HepG2 (cell line): ENCODE results near the gene DDX17. TPM values are rescaled to one million over a fixed set of nuclear protein-coding genes. Genes with fewer than 3 reads are reported as not detected.

ENCODE experiments used
- ATAC-seq: fragments of 200-7000 bp; cut with Tn5 transposase; 3 replicates; pipeline ENCODE4 v1.9.1; 2020; ENCODE audit warnings: mild to moderate bottlenecking, moderate library complexity
- BruUV-seq: library from RNA; stranded (reverse); fragments of 400-500 nt; replicated peaks from 2 replicates; lab custom pipeline; 2021; lab: Mats Ljungman, UMichigan
- CTCF ChIA-PET: fragments of 300-600 bp; formaldehyde crosslinking; extraction: SDS; loops from one replicate; lab custom pipeline; 2021; ENCODE audit warnings: low total read pairs, inconsistent platforms, low intra/inter-chr PET ratio; lab: Yijun Ruan, JAX
- POLR2A ChIA-PET: fragments of 350-600 bp; sonication (Branson Sonifier 250); formaldehyde crosslinking; loops from one replicate; lab custom pipeline; 2020; ENCODE audit warnings: antibody characterized with exemption, inconsistent platforms; lab: Yijun Ruan, JAX
- DNase-seq: peaks from one replicate; pipeline ENCODE4 v3.0.0-alpha.2; 2015; ENCODE audit warnings: low spot score
- FAIRE-seq: peaks from 3 replicates; lab custom pipeline; 2011; peaks lifted over from hg19 to GRCh38; lab: Jason Lieb, UNC
- H2AFZ ChIP-seq: one replicate; pipeline ENCODE4 v1.6.1; 2011; ENCODE audit warnings: low read length, inconsistent platforms
- H3K27ac ChIP-seq: fragments of 300-600 bp; 3 replicates; pipeline ENCODE4 v1.8.0; 2011; ENCODE audit warnings: mixed run types, mild to moderate bottlenecking, mixed read lengths, low read length, inconsistent platforms; ENCODE audit not compliant: insufficient read depth; ENCODE audit errors: extremely low read length
- H3K27me3 ChIP-seq, 2 experiments: fragments of 200-600 bp in 1 of 2; 2 replicates in 1 of 2; 3 replicates in 1 of 2; pipeline versions ENCODE4 v1.6.0 to v1.8.0; 2011; ENCODE audit warnings: low read length in 2 of 2, mild to moderate bottlenecking in 2 of 2, moderate library complexity in 2 of 2, inconsistent platforms in 1 of 2; ENCODE audit not compliant: insufficient read depth in 2 of 2, control insufficient read depth in 1 of 2
- H3K36me3 ChIP-seq, 2 experiments: fragments of 200-600 bp in 1 of 2; replicated peaks in 1 of 2; 2 replicates in 1 of 2; 3 replicates in 1 of 2; pipeline versions ENCODE4 v1.5.1 to v1.8.0; 2011; ENCODE audit warnings: low read length in 2 of 2, inconsistent platforms in 1 of 2; ENCODE audit not compliant: insufficient read depth in 2 of 2, control insufficient read depth in 1 of 2
- H3K4me1 ChIP-seq: 2 replicates; pipeline ENCODE4 v1.5.1; 2012; ENCODE audit warnings: low read length, inconsistent platforms; ENCODE audit not compliant: insufficient read depth
- H3K4me2 ChIP-seq: 2 replicates; pipeline ENCODE4 v1.6.0; 2011; ENCODE audit warnings: low read depth, low read length, inconsistent platforms
- H3K4me3 ChIP-seq, 3 experiments: fragments of 200-600 bp in 1 of 3; sonication (generic), shearing (Covaris generic) in 1 of 3; replicated peaks in 1 of 3; 2 replicates each; pipeline ENCODE4 v1.5.1; 2011 to 2016; ENCODE audit warnings: low read length in 3 of 3, inconsistent platforms in 2 of 3, low read depth in 2 of 3, mild to moderate bottlenecking in 2 of 3, control low read depth in 1 of 3, mixed read lengths in 1 of 3; ENCODE audit not compliant: insufficient read depth in 1 of 3
- H3K79me2 ChIP-seq: one replicate; pipeline ENCODE4 v1.6.1; 2011; ENCODE audit warnings: low read length, inconsistent platforms; ENCODE audit not compliant: insufficient read depth
- H3K9ac ChIP-seq: 2 replicates; pipeline ENCODE4 v1.6.0; 2011; ENCODE audit warnings: mild to moderate bottlenecking, low read depth, low read length, inconsistent platforms; ENCODE audit not compliant: insufficient read depth
- H3K9me3 ChIP-seq: 2 replicates; pipeline ENCODE4 v1.5.1; 2012; ENCODE audit warnings: mild to moderate bottlenecking, low read length
- H4K20me1 ChIP-seq: 2 replicates; pipeline ENCODE4 v1.6.0; 2011; ENCODE audit warnings: inconsistent platforms, mild to moderate bottlenecking, low read length, moderate library complexity; ENCODE audit not compliant: insufficient read depth
- HOXA5 ChIP-seq: sonication (generic); formaldehyde crosslinking; IDR thresholded peaks from 2 replicates; pipeline ENCODE4 v1.4.0; 2020; ENCODE audit warnings: missing genetic modification reagents
- IRX3 ChIP-seq: sonication (generic); formaldehyde crosslinking; IDR thresholded peaks from 2 replicates; pipeline ENCODE4 v1.8.1; 2023; ENCODE audit warnings: mild to moderate bottlenecking, low read depth, missing genetic modification reagents, borderline replicate concordance
- RFXAP ChIP-seq: sonication (generic); formaldehyde crosslinking; IDR thresholded peaks from 2 replicates; pipeline ENCODE4 v1.4.0; 2020; ENCODE audit warnings: missing genetic modification reagents, borderline replicate concordance
- RXRA ChIP-seq: sonication (generic); formaldehyde crosslinking; IDR thresholded peaks from 2 replicates; pipeline ENCODE4 v1.5.1; 2020; ENCODE audit warnings: missing genetic modification reagents
- RXRB ChIP-seq: IDR thresholded peaks from 2 replicates; pipeline ENCODE4 v1.6.1; 2016; ENCODE audit warnings: borderline replicate concordance, missing genetic modification reagents, missing compliant biosample characterization
- SOX6 ChIP-seq, 2 experiments: fragments of 450-650 bp in 1 of 2; sonication (generic) in 1 of 2; formaldehyde crosslinking in 1 of 2; IDR thresholded peaks; 2 replicates each; pipeline versions ENCODE4 v1.4.0 to v1.6.1; 2017 to 2020; ENCODE audit warnings: antibody characterized with exemption in 1 of 2, mild to moderate bottlenecking in 1 of 2, missing genetic modification reagents in 1 of 2
- ZNF629 ChIP-seq: sonication (generic); formaldehyde crosslinking; conservative IDR thresholded peaks from 2 replicates; pipeline ENCODE4 v1.5.0; 2020; ENCODE audit warnings: missing genetic modification reagents
- ZSCAN20 ChIP-seq: sonication (generic); formaldehyde crosslinking; IDR thresholded peaks from 2 replicates; pipeline ENCODE4 v1.4.0; 2020; ENCODE audit warnings: missing genetic modification reagents, mild to moderate bottlenecking, borderline replicate concordance
- WGBS: methylation state at CpG from one replicate; pipeline ENCODE4 v1.1.6; 2017; ENCODE audit warnings: low lambda C conversion rate; 5-methylcytosine and 5-hydroxymethylcytosine counted together
- in situ Hi-C: cut with HindIII; loops from 2 replicates; pipeline ENCODE4 v1.10.0; 2017; ENCODE audit warnings: low pct_unique_long_range_greater_than_20kb; ENCODE audit not compliant: extremely low pct_ligation_motif_present
- intact Hi-C: fragments of 100-400 bp; cut with micrococcal nuclease; formaldehyde crosslinking; loops from one replicate; pipeline ENCODE4 v1.10.0; 2022; ENCODE audit not compliant: unreplicated experiment
- polyA plus RNA-seq, 8 experiments: library from polyadenylated mRNA; depleted of rRNA in 3 of 8; stranded (reverse) in 7 of 8; unstranded in 1 of 8; fragments of >200 nt; fragmentation: Illumina TruSeq in 4 of 8; extraction: Trizol in 4 of 8; gene quantifications; 2 replicates each; pipeline versions ENCODE4 v1.2.1 to v1.2.3, GENCODE V29; 2011 to 2016; ENCODE audit warnings: low read depth in 4 of 8, missing spikeins in 1 of 8, mixed read lengths in 1 of 8; ENCODE audit not compliant: insufficient read depth in 1 of 8
- total RNA-seq, 5 experiments: library from RNA; depleted of rRNA; stranded (reverse); fragments of >200 nt; fragmentation: Illumina TruSeq; extraction: Trizol; gene quantifications; 2 replicates each; pipeline ENCODE4 v1.2.3, GENCODE V29; 2016; ENCODE audit warnings: low read depth in 1 of 5
- TF ChIP-seq, protein P1 (sequence below): sonication (generic); formaldehyde crosslinking; IDR thresholded peaks from 2 replicates; pipeline ENCODE4 v1.4.0; 2020; ENCODE audit warnings: low read depth, mild to moderate bottlenecking, missing genetic modification reagents

Gene DDX17
- total and polyA plus RNA-seq, 2 of the 13 experiments (the other 11 are each of a cell fraction or from before 2014, with no cell fraction given): 238 to 344 TPM

DNA sequence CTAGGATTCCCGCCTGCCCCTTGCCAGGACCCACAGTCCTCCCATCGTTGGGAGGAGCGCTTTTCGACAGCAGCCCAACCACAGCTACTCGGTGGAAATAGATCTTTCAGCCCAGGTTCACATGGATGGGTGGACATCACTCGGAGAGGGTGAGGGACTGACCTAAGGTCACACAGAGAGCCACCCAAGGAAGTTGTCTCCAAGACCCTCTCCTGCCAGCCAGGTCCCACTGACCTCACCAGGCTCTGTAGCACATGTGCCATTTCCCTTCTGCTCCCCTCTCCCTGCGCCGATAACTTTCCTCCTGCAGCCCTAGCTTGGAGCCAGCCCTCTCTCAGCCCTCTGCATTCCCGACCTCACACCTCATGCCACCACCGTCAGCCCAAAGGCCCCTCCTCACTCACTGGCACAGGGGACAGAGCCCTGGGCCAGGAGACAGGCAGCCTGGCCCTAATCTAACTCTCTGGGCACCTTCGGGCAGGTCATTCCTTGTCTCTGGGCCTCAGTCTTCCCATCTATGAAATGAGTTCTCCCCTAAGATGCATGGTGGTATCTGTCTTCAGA lies 55.8 kb downstream of the DDX17 start:
- TF ChIP-seq, protein P1, sequence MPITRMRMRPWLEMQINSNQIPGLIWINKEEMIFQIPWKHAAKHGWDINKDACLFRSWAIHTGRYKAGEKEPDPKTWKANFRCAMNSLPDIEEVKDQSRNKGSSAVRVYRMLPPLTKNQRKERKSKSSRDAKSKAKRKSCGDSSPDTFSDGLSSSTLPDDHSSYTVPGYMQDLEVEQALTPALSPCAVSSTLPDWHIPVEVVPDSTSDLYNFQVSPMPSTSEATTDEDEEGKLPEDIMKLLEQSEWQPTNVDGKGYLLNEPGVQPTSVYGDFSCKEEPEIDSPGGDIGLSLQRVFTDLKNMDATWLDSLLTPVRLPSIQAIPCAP (CRISPR knock-in tag): no peak
- peak; percentile 37; the same call in 1 of the 2 replicates for TF ChIP-seq ZNF629
- peaks cover 6% of the 10 kb centered on the region; the same call in 1 of the 2 replicates for H3K4me1 ChIP-seq
- FAIRE-seq (no peak), ATAC-seq (no peak), DNase-seq (no peak)
- in situ Hi-C loops (no loop called here), intact Hi-C loops (no loop called here)
- no TSS peak for BruUV-seq
- 27% methylated on average over 5 of the region's 11 CpGs for WGBS
- H3K9me3 ChIP-seq: no peaks in the 10 kb centered on the region
- H3K4me2 ChIP-seq: no peak overlapping the region
- H3K27me3 ChIP-seq: peaks cover 14 to 72% of the 10 kb centered on the region in 2 experiments
- H3K9ac ChIP-seq: no peak overlapping the region
- H3K36me3 ChIP-seq: no peaks in the 10 kb centered on the region
- POLR2A ChIA-PET: interaction anchor here (1.1 kb wide), 1 partner anchor 13 kb away, joined by 3 read pairs; no protein-coding TSS in a partner anchor
- no peak overlapping the region for H3K27ac ChIP-seq
- H3K79me2 ChIP-seq: no peaks in the 10 kb centered on the region
- H2AFZ ChIP-seq: no peak overlapping the region
- H4K20me1 ChIP-seq: no peaks in the 10 kb centered on the region
- no peak overlapping the region for H3K4me3 ChIP-seq
- CTCF ChIA-PET: no interaction called here

DNA sequence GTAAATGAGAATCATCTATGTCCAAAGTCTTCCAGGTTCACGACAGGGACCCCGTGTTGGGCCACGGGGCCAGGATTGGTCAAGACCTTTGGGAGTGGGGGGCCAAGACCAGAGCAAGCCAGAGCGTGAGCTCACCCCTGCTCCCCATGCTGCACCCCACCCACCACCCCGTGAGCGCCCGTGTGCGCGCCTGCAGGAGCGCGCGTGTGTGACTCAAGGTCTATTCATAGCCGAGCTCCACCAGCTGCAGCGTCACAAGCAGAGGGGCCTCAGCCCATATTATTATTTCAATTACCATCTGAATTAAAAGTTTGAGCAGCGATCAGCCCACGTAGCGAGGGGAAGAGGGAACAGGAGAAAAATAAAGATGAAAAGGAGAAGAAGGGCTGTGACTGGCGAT lies 56.3 kb downstream of the DDX17 start:
- Histone ChIP-seq H3K79me2 (no peaks in the 10 kb centered on the region), H3K27me3 (peaks cover 16 to 76% of the 10 kb centered on the region in 2 experiments), H3K9me3 (no peaks in the 10 kb centered on the region), H3K4me1 (peaks cover 6% of the 10 kb centered on the region; the same call in 1 of the 2 replicates), H3K4me3 (no peak overlapping the region), H3K4me2 (no peak overlapping the region), H2AFZ (no peak overlapping the region), H3K36me3 (no peaks in the 10 kb centered on the region), H3K9ac (no peak overlapping the region), H3K27ac (no peak overlapping the region), H4K20me1 (no peaks in the 10 kb centered on the region)
- TF ChIP-seq HOXA5 (CRISPR knock-in tag): no peak
- no peak for TF ChIP-seq RXRB (CRISPR knock-in tag)
- 0 out of 2 replicates have a peak, but pooled peaks have one; percentile 3 for TF ChIP-seq RXRA
- TF ChIP-seq IRX3 (CRISPR knock-in tag): no peak
- TF ChIP-seq SOX6 (IDR thresholded peaks at IDR 0.05): no peak
- no peak for TF ChIP-seq SOX6 (CRISPR knock-in tag; IDR thresholded peaks at IDR 0.05)
- TF ChIP-seq RFXAP (CRISPR knock-in tag): no peak
- TF ChIP-seq ZSCAN20: no peak
- ChIA-PET CTCF (no interaction called here), POLR2A (no interaction called here)
- intact Hi-C loops: no loop called here
- ATAC-seq: no peak
- no peak for FAIRE-seq
- BruUV-seq: no TSS peak
- DNase-seq: no peak
- in situ Hi-C loops: no loop called here
- 67% methylated on average over 17 of the region's 18 CpGs for WGBS
